Prostate gland (tissue), 2 donors: ENCODE measurements around the gene ACSS1.

Source experiments
- POLR2A ChIP-seq: fragments of 450-650 bp; IDR thresholded peaks from one replicate; pipeline ENCODE4 v1.6.1; 2016; ENCODE audit warnings: antibody characterized with exemption, mild to moderate bottlenecking
- POLR2AphosphoS5 ChIP-seq: sonication (generic); formaldehyde crosslinking; IDR thresholded peaks from one replicate; pipeline ENCODE4 v1.6.1; 2017; ENCODE audit warnings: antibody characterized with exemption
- TF ChIP-seq, protein P1 (sequence below), 4 experiments: fragments of 200-600 bp in 2 of 4; fragments of 450-650 bp in 2 of 4; sonication (generic) in 2 of 4; IDR thresholded peaks; 1 replicate in 3 of 4; 2 replicates in 1 of 4; pipeline ENCODE4 v1.5.1; 2016 to 2019; ENCODE audit warnings: antibody characterized with exemption in 4 of 4, mild to moderate bottlenecking in 2 of 4, moderate library complexity in 2 of 4

DNA sequence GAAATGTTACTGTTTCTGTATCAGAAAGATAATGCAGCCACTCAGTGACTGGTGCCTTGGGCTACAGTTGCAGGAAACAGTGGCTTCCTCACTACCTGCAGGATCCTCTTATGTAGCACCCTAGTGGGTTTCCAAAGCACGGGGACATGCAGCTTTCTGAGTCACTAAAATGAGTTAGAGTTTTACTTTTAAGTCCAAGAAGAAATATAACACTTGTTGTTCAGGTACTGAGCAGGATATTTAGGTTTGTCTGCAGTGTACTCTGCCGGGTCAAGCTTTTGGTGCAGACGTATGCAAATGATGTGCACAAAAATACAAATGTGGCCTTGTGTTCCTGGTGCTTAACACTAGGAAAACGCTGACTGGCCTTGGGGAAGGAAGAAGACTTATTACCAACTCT is 22.0 kb downstream of the ACSS1 start:
- TF ChIP-seq, protein P1, sequence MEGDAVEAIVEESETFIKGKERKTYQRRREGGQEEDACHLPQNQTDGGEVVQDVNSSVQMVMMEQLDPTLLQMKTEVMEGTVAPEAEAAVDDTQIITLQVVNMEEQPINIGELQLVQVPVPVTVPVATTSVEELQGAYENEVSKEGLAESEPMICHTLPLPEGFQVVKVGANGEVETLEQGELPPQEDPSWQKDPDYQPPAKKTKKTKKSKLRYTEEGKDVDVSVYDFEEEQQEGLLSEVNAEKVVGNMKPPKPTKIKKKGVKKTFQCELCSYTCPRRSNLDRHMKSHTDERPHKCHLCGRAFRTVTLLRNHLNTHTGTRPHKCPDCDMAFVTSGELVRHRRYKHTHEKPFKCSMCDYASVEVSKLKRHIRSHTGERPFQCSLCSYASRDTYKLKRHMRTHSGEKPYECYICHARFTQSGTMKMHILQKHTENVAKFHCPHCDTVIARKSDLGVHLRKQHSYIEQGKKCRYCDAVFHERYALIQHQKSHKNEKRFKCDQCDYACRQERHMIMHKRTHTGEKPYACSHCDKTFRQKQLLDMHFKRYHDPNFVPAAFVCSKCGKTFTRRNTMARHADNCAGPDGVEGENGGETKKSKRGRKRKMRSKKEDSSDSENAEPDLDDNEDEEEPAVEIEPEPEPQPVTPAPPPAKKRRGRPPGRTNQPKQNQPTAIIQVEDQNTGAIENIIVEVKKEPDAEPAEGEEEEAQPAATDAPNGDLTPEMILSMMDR (IDR thresholded peaks at IDR 0.05) = no peak
- no peak for TF ChIP-seq POLR2A
- no peak for TF ChIP-seq POLR2AphosphoS5
